GM11168 (cell line): Measurements from ENCODE around the gene VIPR1.

Experiments
- in situ Hi-C: fragments of 300-500 bp; cut with MboI; formaldehyde crosslinking; loops from one replicate; pipeline ENCODE4 v1.12.0; 2022; ENCODE audit warnings: low sequenced_read_pairs; ENCODE audit not compliant: unreplicated experiment

Gene VIPR1

GRCh38 chr3:42493126-42493797, 9.2 kb upstream of the VIPR1 start:
- in situ Hi-C loops, result no loop called here

- in situ Hi-C loops, result no loop called here
These were observed 8.7 kb upstream of the VIPR1 start for GRCh38 chr3:42493798-42494151.

GRCh38 chr3:42495393-42495792, 7.0 kb upstream of the VIPR1 start:
- in situ Hi-C loops, result no loop called here

- in situ Hi-C loops, result no loop called here
These were observed 5.3 kb upstream of the VIPR1 start for GRCh38 chr3:42497009-42497731.

- in situ Hi-C loops, result no loop called here
These were observed 4.4 kb upstream of the VIPR1 start for GRCh38 chr3:42498034-42498433.

GRCh38 chr3:42498791-42499477, 3.5 kb upstream of the VIPR1 start:
- in situ Hi-C loops, result no loop called here

GRCh38 chr3:42499478-42499871, 3.0 kb upstream of the VIPR1 start:
- in situ Hi-C loops, result no loop called here

GRCh38 chr3:42500091-42500490, 2.4 kb upstream of the VIPR1 start:
- in situ Hi-C loops, result no loop called here

GRCh38 chr3:42500909-42501308, 1.5 kb upstream of the VIPR1 start:
- in situ Hi-C loops, result no loop called here

- in situ Hi-C loops, result no loop called here
These were observed 1.1 kb upstream of the VIPR1 start for GRCh38 chr3:42501321-42501680.

GRCh38 chr3:42501681-42502428, 588 bp upstream of the VIPR1 start:
- in situ Hi-C loops, result no loop called here

- in situ Hi-C loops, result no loop called here
These were observed 945 bp downstream of the VIPR1 start for GRCh38 chr3:42503251-42503924.

- in situ Hi-C loops, result no loop called here
These were observed 1.5 kb downstream of the VIPR1 start for GRCh38 chr3:42503957-42504333.

GRCh38 chr3:42504334-42505127, 2.1 kb downstream of the VIPR1 start:
- in situ Hi-C loops, result no loop called here

GRCh38 chr3:42505128-42505848, 2.8 kb downstream of the VIPR1 start:
- in situ Hi-C loops, result no loop called here

GRCh38 chr3:42505849-42506410, 3.5 kb downstream of the VIPR1 start:
- in situ Hi-C loops, result no loop called here

- in situ Hi-C loops, result no loop called here
These were observed 4.8 kb downstream of the VIPR1 start for GRCh38 chr3:42507252-42507651.

GRCh38 chr3:42507761-42508335, 5.4 kb downstream of the VIPR1 start:
- in situ Hi-C loops, result no loop called here
